T-helper 2 cell treated with Interferon-gamma antibody and Interleukin-4, amounts not matched to agents 100 ng/mL and 5 ng/mL, for 36 hours (primary cell): ENCODE results near the gene FBXO31. TPM values are rescaled to one million over a fixed set of nuclear protein-coding genes. Genes with fewer than 3 reads are reported as not detected.

ENCODE experiments used
- intact Hi-C: fragments of 100-400 bp; cut with micrococcal nuclease; formaldehyde crosslinking; loops from one replicate; pipeline ENCODE4 v1.15.1; 2023
- total RNA-seq: library from RNA; stranded (reverse); gene quantifications from 2 replicates; pipeline ENCODE4 v1.2.3, GENCODE V29; 2022

The FBXO31 gene
- total RNA-seq = 26.7 and 32.5 TPM in 2 replicates

GRCh38 chr16:87383505-87384161 lies at the start of gene FBXO31:
FBXO31 (minus strand) TSS chr16:87383776; CDS start chr16:87383744, 32 bp downstream.
- intact Hi-C loops = loop anchor here (1.0 to 10.0 kb wide), 7 partner anchors 9 to 829 kb away; partner anchors contain the start of genes C16orf95, MAP1LC3B, MTHFSD and ZCCHC14

DNA sequence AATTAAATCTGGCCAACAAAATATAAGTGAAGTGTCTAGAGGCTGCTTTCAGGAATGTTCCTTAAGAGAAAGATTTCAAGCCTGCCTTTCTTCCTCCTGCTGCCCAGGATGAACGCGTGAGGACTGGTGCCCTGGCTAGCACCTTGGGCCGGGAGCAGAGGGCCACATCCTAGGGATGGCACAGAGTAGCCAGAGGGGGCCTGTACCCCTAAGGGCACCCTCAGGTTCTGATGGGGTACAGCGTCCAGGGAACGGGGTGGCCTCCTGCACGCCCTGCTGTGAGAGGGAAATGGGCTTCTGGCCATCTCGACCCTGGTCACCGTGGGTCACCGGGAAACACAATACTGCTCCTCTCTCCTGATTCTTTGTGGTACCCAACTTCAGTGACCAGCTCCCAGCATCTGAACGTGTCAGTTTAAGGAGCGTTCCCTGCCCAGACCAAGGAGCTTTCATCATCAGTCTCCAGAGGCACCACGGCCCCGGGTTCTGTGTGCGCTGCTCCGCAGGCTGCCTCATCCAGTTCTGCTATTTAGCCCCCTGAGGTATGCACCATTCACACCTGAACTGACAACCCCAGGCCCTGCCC lies 48.8 kb upstream of the FBXO31 start:
- intact Hi-C loops = no loop called here

DNA sequence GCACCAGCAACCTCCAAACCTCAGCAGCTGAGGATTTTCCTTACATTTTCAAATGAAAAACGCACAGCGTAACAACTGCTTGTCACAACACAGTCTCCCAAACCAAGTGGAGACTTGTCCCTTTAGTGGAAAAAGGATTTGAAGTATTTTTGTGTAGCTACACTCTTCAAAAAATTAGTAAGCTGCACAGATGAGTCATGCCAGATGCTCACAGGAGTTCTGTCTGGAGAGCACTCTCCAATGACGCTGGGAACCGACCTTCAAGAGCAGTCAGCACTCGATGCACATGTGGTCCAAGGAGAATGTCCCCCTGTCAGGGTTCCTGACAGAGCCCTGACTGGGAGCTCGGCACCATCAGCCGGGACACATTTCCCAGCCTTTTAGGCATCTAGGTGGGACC lies 48.4 kb upstream of the FBXO31 start:
- intact Hi-C loops = no loop called here

- intact Hi-C loops = no loop called here
Observed at GRCh38 chr16:87426423-87427215, 43.0 kb upstream of the FBXO31 start.

DNA sequence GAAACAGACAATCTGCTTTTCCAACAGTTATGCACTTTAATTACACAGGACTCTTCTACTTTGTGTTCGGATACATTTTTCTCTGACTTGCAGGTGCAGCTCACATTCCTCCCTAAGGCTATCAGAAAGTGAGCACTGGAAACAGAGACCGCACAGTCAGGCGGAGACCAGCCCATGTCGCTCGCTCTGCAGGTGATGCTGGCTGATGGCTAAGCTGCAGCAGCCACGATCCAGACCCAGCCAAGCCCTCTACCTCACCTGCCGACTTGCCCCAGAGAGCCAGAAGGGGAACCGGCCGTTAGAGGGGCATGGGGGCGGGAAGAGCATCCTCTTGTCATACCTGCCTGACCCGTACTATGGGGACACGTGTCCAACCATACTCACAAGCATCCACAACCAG lies 42.4 kb upstream of the FBXO31 start:
- intact Hi-C loops = no loop called here

DNA sequence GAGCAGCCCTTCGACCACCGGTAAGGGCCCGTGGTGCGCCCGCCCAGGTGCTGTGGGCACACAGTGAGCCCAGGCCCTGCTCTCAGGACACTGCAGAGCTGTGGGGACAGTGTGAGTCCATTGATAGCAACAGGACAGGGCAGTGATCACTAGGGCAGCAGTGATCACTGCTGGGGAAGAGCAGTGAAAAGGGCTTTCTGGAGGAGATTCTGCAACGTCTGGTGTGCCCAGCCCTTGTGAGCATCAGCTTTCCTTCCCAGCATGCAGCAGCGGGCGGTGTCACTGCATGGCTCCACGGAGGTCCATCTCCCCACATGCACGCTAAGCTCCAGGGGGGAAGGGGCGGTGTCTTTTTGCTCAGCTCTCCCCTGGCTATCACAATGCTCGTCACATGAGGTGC lies 40.7 kb upstream of the FBXO31 start:
- intact Hi-C loops = no loop called here

DNA sequence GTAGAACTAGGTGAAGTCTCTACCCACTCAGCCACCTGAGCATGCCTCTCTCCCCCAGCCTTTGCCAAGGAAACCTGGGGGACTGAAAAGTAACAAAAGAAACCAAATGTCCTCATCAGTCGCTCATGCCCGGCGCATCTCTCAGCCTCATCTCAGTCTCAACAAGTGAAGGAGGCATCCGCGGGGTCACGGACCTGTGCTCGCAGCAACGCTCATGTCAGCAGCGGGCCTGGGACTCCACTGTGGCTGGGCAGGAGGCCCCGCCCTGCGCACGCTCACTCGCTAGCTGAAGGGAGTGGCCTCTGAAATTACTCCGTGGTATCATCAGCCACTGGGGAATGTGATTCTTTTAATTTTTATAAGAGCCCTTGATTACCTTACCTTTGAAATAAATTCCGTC lies 39.9 kb upstream of the FBXO31 start:
- intact Hi-C loops = no loop called here

DNA sequence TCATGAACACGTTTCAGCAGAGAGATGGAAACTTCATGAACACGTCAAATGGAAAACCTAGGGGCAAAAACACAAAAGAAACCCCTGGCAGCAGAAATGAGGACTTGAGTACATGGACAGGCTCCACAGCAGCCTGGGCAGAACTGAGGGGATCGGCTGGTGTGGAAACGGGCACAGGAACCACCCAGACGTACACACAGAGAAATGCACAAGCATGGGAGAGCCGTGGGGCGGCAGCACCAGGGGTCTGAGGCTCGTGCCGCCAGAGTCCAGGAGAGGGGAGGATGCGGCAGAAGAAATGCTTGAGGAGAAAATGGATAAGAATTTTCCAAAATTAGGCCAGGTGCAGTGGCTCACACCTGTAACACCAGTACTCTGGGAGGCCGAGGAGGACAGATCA lies 38.5 kb upstream of the FBXO31 start:
- intact Hi-C loops = no loop called here

DNA sequence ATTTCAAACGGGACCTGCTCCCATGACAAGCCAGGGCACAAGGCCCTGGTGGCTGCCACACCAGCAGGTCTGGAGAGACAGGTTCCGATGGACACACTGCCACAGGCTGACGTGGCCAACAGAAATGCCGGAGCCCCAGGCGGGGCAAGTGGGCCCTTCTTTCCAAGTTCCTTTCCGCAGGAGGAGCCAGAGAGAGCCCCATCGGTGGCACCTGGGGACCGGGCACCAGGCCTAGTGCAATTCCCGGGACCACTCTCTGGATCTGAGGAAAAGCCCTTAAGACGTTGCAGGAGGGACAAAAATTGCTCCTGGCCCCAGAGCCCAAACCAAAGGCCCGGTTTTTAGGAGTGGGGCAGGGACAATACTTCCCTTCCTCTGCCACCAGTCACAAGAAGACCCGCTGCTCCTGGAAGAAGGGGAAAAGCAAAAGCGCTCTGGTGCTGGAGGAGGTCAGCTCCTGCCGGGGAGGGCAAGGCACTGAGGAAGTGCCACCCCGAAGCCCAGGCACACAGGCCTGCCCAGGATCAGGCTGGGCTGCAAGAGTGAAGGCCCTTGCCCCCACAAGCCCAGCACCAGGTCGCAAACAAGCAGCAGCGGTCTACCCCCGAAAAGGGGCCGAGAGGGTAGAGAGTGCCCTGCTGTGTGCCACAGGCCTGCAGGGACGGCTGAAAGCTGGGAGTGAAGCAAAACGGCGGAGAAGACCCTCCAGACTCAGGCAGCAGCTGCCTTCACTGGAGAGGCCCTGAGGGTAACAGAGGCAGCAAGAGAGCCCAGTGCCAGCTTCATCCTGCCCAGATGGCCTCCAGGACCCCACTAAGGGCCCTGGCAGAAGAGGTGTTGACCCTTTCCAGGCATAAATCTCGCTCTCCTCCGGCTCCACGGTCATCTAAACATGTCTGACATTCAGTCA lies 37.7 kb upstream of the FBXO31 start:
- intact Hi-C loops = no loop called here

DNA sequence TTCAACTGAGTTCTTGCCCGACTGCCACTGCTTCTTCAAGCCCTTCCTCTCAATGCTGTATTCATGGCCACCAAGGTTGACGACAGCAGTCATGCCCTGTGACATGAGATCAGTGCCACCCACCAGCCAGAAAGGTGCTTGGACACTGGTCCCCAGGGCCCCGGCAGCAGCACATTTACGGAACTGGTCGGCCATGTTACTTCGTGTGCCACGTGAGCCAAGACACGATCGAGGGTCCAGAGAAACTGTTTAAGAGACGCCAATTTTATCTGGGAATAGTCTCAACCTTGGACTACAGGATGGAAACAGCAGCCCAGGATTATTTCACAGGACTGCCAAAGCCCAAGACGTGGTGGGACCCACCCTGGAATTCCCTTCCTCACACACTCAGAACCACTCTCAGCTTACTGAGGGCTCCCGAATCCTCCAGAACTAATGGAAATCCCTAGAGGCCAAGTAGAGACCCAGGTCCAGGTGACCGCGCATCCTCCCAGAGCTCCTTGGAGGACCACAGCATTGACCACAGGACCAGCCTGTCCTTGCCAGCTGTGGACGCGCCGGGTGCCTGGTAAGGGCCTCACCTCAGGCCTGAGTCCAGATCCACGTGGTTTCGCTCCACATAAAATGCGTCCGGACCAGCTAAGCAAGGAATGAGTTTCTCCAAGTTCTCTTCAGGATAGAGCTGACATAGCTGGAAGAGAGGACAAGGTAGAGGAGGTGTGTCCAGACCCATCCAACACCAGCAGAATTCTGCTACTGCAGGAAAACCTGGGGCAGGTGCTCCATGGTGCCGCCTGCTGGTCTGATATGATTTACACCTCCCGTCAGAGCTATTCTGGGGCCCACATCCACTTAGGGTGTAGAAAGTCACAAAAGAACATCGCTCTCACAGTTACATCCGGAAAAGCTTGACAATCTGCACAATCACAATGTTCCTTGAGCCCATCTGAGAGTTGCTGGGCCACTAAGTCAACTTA lies 36.7 kb upstream of the FBXO31 start:
- intact Hi-C loops = no loop called here

DNA sequence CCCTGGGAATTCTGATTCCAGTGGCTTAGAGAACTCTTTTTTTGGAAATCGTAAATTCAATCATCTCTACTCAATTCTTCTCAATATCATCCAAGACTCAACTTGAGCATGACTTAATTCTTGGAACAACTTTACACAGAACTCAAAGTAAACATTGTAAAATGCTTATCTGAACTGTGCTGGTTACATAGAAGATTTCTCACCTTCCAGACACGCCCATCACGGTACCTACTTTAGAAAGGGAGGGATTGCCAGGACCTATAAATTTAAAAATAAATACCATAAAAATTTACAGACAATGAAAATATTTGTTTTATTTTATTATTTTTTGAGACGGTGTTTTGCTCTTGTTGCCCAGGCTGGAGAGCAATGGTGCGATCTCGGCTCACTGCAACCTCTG lies 35.1 kb upstream of the FBXO31 start:
- intact Hi-C loops = loop anchor here (5.0 kb wide), 1 partner anchor 219 kb away; no protein-coding TSS in a partner anchor

DNA sequence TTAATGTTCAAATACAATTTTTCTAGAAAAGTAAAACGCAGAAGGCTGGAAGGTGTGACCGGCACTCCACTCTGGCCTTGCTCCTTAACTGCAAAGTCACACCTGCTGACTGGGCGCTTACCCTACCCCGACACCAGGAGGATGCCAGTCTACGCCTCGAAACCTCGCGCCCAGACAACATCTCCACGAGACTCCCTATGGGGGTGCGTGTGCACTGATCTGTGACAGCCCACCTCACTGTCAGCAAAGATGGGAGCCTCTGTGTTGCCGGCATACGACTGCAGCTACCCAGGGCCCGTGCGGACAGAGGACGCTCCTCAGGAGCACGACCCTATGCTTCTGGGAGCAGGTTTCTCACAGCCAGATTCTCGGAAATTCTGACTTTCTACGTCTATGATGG lies 34.6 kb upstream of the FBXO31 start:
- intact Hi-C loops = loop anchor here (5.0 kb wide), 1 partner anchor 219 kb away; no protein-coding TSS in a partner anchor

- intact Hi-C loops = loop anchor here (5.0 kb wide), 1 partner anchor 220 kb away; no protein-coding TSS in a partner anchor
Observed at GRCh38 chr16:87417528-87417910, 33.9 kb upstream of the FBXO31 start.

DNA sequence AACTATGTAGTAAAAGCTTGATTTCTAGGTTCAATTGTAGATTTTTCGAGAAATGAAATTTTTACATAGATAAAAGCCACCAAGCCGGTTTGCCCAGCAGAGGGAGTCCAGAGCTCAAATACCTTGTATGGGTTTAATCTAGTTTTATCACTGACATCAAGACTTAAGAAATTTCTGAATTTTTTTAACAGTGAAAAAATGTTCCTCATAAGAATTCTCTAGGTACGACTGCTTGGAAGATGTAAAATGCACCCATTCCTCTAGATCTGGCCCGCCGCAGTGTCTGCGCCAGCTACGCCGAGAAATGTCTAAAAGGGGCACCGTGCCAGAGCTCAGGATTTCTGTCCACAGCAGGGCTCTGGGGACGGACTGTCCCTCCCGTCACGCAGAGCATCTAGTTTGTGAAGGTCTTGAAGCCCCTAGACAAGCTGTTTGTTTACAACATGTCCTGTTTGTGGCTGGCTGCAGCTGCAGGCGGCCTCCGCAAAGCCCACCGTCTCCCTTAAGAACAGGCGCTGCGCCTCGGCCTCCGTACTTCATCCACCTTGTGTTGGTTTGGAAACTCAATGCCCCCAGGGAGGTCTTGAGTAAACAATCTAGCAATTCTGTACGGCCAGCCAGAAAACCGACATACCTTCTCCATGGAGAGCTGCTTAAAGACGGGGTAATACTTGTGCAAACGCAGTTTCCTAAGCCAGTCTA lies 33.4 kb upstream of the FBXO31 start:
- intact Hi-C loops = loop anchor here (5.0 kb wide), 1 partner anchor 220 kb away; no protein-coding TSS in a partner anchor

GRCh38 chr16:87415441-87415840 lies 31.9 kb upstream of the FBXO31 start:
- intact Hi-C loops = loop anchor here (5.0 kb wide), 1 partner anchor 222 kb away; no protein-coding TSS in a partner anchor

- intact Hi-C loops = no loop called here
Observed at GRCh38 chr16:87414251-87414680, 30.7 kb upstream of the FBXO31 start.

DNA sequence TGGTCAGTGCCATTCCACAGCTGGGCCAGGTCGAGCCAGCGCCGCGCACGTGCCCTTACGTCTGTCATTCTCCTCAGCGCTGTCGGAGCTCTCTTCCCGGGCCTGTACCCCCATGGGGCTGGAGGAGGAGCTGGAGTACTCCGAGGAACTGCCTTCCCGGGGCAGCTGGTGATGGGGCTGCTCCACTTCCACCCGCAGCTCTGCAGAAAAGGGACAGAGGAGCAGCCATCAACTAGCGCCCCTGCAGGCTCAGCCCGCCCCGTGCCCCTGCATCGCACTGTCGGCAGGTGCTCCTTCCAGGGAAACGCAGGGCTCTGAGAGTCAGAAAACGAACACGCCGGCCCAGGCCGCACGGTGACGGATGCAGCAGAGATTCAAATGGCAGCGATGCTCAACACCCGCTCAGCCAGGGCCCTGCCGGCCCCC lies 29.4 kb upstream of the FBXO31 start:
- intact Hi-C loops = no loop called here

DNA sequence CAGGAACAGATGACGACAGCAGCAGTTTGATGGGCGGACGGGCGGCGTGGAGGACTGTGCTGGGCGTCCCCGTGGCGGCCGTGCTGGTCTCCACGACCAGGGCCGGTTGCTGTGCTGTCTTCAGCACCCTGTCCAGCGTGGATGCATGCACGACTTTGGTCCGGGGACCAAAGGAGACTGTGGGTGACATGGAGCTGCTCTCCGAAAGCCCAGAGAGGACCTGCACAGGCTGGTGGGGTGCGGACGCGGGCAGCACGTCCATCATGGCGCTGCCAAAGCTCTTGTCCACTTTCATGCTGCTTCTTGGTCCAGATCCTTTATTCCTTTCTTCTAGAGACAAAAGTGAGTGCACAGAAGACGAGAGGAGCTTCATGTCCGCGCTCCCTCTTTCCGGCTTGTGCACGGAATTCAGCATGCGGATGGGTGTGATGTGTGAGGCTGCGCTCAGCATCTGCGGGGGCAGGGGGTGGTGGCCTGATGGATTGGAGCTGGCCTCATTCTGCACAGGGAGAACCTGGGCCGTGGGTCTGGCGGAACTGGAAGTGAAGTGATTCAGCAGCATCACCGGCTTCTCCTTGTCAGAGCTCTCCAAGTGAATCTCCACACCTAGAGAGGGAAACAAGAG lies 28.9 kb upstream of the FBXO31 start:
- intact Hi-C loops = no loop called here
